H9 (cell line): Measurements from ENCODE around the gene RNF183. TPM values are rescaled to one million over a fixed set of nuclear protein-coding genes. Genes with fewer than 3 reads are reported as not detected.

Source experiments
- DNase-seq: peaks from one replicate; pipeline ENCODE4 v3.0.0-alpha.2; 2017
- H2AFZ ChIP-seq: one replicate; pipeline ENCODE4 v1.6.1; 2013; ENCODE audit warnings: mild to moderate bottlenecking, low read length, control low read depth, moderate library complexity
- H2AK5ac ChIP-seq: 2 replicates; pipeline ENCODE4 v1.6.1; 2013; ENCODE audit warnings: low read length, control low read depth, mixed read lengths; ENCODE audit not compliant: insufficient read length
- H2BK120ac ChIP-seq: one replicate; pipeline ENCODE4 v1.6.1; 2013; ENCODE audit warnings: low read depth, mild to moderate bottlenecking, low read length, control low read depth, inconsistent platforms; ENCODE audit not compliant: poor library complexity, severe bottlenecking
- H2BK12ac ChIP-seq: 2 replicates; pipeline ENCODE4 v1.6.1; 2013; ENCODE audit warnings: low read length, control low read depth, mixed read lengths, low read depth; ENCODE audit not compliant: insufficient read length
- H2BK15ac ChIP-seq: 2 replicates; pipeline ENCODE4 v1.6.1; 2013; ENCODE audit warnings: low read depth, low read length, control low read depth
- H2BK20ac ChIP-seq: one replicate; pipeline ENCODE4 v1.6.1; 2013; ENCODE audit warnings: low read depth, mild to moderate bottlenecking, low read length, control low read depth, inconsistent platforms; ENCODE audit not compliant: poor library complexity, severe bottlenecking
- H2BK5ac ChIP-seq: 2 replicates; pipeline ENCODE4 v1.6.1; 2013; ENCODE audit warnings: low read length, control low read depth, mixed read lengths; ENCODE audit not compliant: insufficient read length
- H3K14ac ChIP-seq: 2 replicates; pipeline ENCODE4 v1.6.1; 2013; ENCODE audit warnings: low read length, control low read depth; ENCODE audit not compliant: insufficient read depth
- H3K18ac ChIP-seq: 2 replicates; pipeline ENCODE4 v1.6.1; 2013; ENCODE audit warnings: low read depth, mild to moderate bottlenecking, mixed read lengths, low read length, control low read depth; ENCODE audit not compliant: insufficient read length
- H3K23ac ChIP-seq: 2 replicates; pipeline ENCODE4 v1.6.1; 2013; ENCODE audit warnings: low read length, control low read depth, mixed read lengths, low read depth; ENCODE audit not compliant: insufficient read length
- H3K23me2 ChIP-seq: 2 replicates; pipeline ENCODE4 v1.6.1; 2013; ENCODE audit warnings: low read depth, mild to moderate bottlenecking, mixed read lengths, low read length, control low read depth; ENCODE audit not compliant: insufficient read length, poor library complexity, severe bottlenecking
- H3K27ac ChIP-seq: 2 replicates; pipeline ENCODE4 v1.5.1; 2013; ENCODE audit warnings: low read length, control low read depth, mixed read lengths, low read depth; ENCODE audit not compliant: insufficient read length
- H3K27me3 ChIP-seq: 2 replicates; pipeline ENCODE4 v1.6.1; 2013; ENCODE audit warnings: low read length, control low read depth, inconsistent platforms; ENCODE audit not compliant: insufficient read depth
- H3K4ac ChIP-seq: 2 replicates; pipeline ENCODE4 v1.6.1; 2013; ENCODE audit warnings: low read depth, mild to moderate bottlenecking, control low read depth, inconsistent platforms, low read length, moderate library complexity
- H3K4me1 ChIP-seq: 2 replicates; pipeline ENCODE4 v1.6.1; 2013; ENCODE audit warnings: low read length, control low read depth, inconsistent platforms; ENCODE audit not compliant: insufficient read depth
- H3K4me2 ChIP-seq: 2 replicates; pipeline ENCODE4 v1.6.1; 2013; ENCODE audit warnings: low read length, control low read depth, mixed read lengths; ENCODE audit not compliant: insufficient read length, insufficient read depth
- H3K56ac ChIP-seq: 2 replicates; pipeline ENCODE4 v1.6.1; 2013; ENCODE audit warnings: low read depth, mild to moderate bottlenecking, mixed read lengths, low read length, control low read depth; ENCODE audit not compliant: insufficient read length
- H3K79me1 ChIP-seq: 2 replicates; pipeline ENCODE4 v1.6.1; 2013; ENCODE audit warnings: low read depth, mild to moderate bottlenecking, moderate library complexity, low read length, control low read depth, inconsistent platforms; ENCODE audit not compliant: insufficient read depth, poor library complexity, severe bottlenecking
- H3K79me2 ChIP-seq: 2 replicates; pipeline ENCODE4 v1.6.1; 2013; ENCODE audit warnings: low read length, control low read depth, inconsistent platforms; ENCODE audit not compliant: insufficient read depth
- H3K9ac ChIP-seq: 2 replicates; pipeline ENCODE4 v1.6.1; 2013; ENCODE audit warnings: low read length, control low read depth, mixed read lengths; ENCODE audit not compliant: insufficient read length; ENCODE audit errors: extremely low read depth
- H3K9me3 ChIP-seq: one replicate; pipeline ENCODE4 v1.6.1; 2013; ENCODE audit warnings: low read depth, low read length, inconsistent platforms; ENCODE audit not compliant: control insufficient read depth
- H3T11ph ChIP-seq: one replicate; pipeline ENCODE4 v1.6.1; 2013; ENCODE audit warnings: mild to moderate bottlenecking, low read length, control low read depth, inconsistent platforms
- H4K20me1 ChIP-seq: one replicate; pipeline ENCODE4 v1.6.1; 2013; ENCODE audit not compliant: control insufficient read depth, insufficient read length, insufficient read depth
- H4K5ac ChIP-seq: 2 replicates; pipeline ENCODE4 v1.6.1; 2013; ENCODE audit warnings: low read depth, mild to moderate bottlenecking, mixed read lengths, low read length, control low read depth; ENCODE audit not compliant: insufficient read length
- H4K8ac ChIP-seq: replicated peaks from 2 replicates; pipeline ENCODE4 v1.6.1; 2013; ENCODE audit warnings: low read length, control low read depth, mixed read lengths, low read depth; ENCODE audit not compliant: insufficient read length
- H4K91ac ChIP-seq: 2 replicates; pipeline ENCODE4 v1.6.1; 2013; ENCODE audit warnings: low read depth, mild to moderate bottlenecking, moderate library complexity, mixed read lengths, low read length, control low read depth; ENCODE audit not compliant: insufficient read length
- H3K27ac Mint-ChIP-seq, 3 experiments: 2 replicates in 2 of 3; 3 replicates in 1 of 3; pipeline ENCODE4 v1.8.0; 2020 to 2021; ENCODE audit warnings: mixed read lengths in 3 of 3, mild to moderate bottlenecking in 1 of 3, moderate library complexity in 1 of 3
- H3K27me3 Mint-ChIP-seq: 2 replicates; pipeline ENCODE4 v1.8.0; 2021; ENCODE audit warnings: low read depth, mild to moderate bottlenecking, moderate library complexity, mixed read lengths
- H3K36me3 Mint-ChIP-seq, 3 experiments: 2 replicates in 2 of 3; 3 replicates in 1 of 3; pipeline ENCODE4 v1.8.0; 2020 to 2021; ENCODE audit warnings: low read depth in 3 of 3, mixed read lengths in 3 of 3; ENCODE audit not compliant: insufficient read depth in 1 of 3
- H3K4me1 Mint-ChIP-seq, 2 experiments: 2 replicates each; pipeline ENCODE4 v1.8.0; 2020; ENCODE audit warnings: mixed read lengths in 2 of 2
- H3K4me3 Mint-ChIP-seq, 2 experiments: 2 replicates in 1 of 2; 3 replicates in 1 of 2; pipeline ENCODE4 v1.8.0; 2020 to 2021; ENCODE audit warnings: mild to moderate bottlenecking in 2 of 2, mixed read lengths in 2 of 2, moderate library complexity in 1 of 2
- H3K9me3 Mint-ChIP-seq, 2 experiments: 2 replicates in 1 of 2; 3 replicates in 1 of 2; pipeline ENCODE4 v1.8.0; 2020; ENCODE audit warnings: mild to moderate bottlenecking in 2 of 2, mixed read lengths in 2 of 2, moderate library complexity in 1 of 2
- WGBS: extraction: QIAGEN DNeasy Blood & Tissue Kit; methylation state at CpG from one replicate; pipeline ENCODE4 v1.1.7; 2013; ENCODE audit warnings: missing lambda C conversion rate, low lambda C conversion rate, mixed read lengths; ENCODE audit not compliant: insufficient read length; ENCODE audit errors: extremely low coverage; 5-methylcytosine and 5-hydroxymethylcytosine counted together
- total RNA-seq: library from RNA; stranded (reverse); gene quantifications from 2 replicates; pipeline ENCODE4 v1.2.1, GENCODE V29; 2021
- TF ChIP-seq, protein P1 (sequence below): fragments of 200-600 bp; sonication (generic); conservative IDR thresholded peaks from 3 replicates; pipeline ENCODE4 v1.8.0; 2021; ENCODE audit warnings: antibody characterized with exemption, mild to moderate bottlenecking

The RNF183 gene
- total RNA-seq, 1 experiment from 2014 or later: 0.33 TPM

DNA sequence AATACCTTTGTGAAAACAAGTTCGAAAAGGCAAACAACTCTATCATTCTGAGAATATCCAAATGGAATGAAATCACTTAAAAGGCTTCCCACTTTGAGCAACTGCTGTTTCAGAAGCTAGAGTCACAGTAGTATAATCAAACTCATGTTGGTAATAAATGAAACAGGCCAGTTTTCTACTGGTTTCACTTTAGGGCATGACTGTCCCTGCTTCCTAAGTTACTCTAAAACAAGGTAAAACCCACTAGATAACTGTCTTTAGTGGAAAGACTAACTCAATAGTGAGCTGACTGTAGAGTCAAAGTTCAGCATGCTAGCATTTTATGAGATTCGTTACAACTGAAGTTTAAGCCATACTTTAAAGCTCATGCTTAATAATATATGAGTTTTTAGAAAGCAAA is 33.8 kb downstream of the RNF183 start:
- no peaks in the 10 kb centered on the region for H3K27me3 ChIP-seq
- no peak overlapping the region for H3K27ac ChIP-seq
- no peak overlapping the region for H3T11ph ChIP-seq
- H3K23ac ChIP-seq: no peak overlapping the region
- no peak overlapping the region for H3K4me3 Mint-ChIP-seq
- no peak overlapping the region for H2BK120ac ChIP-seq
- no peaks in the 10 kb centered on the region for H3K23me2 ChIP-seq
- no peak for DNase-seq
- no peak overlapping the region for H2BK12ac ChIP-seq
- no peaks in the 10 kb centered on the region for H3K79me1 ChIP-seq
- H4K5ac ChIP-seq: no peak overlapping the region
- no peak overlapping the region for H4K8ac ChIP-seq
- no CpG with 5 or more reads among the region's 2 CpGs for WGBS
- TF ChIP-seq, protein P1, sequence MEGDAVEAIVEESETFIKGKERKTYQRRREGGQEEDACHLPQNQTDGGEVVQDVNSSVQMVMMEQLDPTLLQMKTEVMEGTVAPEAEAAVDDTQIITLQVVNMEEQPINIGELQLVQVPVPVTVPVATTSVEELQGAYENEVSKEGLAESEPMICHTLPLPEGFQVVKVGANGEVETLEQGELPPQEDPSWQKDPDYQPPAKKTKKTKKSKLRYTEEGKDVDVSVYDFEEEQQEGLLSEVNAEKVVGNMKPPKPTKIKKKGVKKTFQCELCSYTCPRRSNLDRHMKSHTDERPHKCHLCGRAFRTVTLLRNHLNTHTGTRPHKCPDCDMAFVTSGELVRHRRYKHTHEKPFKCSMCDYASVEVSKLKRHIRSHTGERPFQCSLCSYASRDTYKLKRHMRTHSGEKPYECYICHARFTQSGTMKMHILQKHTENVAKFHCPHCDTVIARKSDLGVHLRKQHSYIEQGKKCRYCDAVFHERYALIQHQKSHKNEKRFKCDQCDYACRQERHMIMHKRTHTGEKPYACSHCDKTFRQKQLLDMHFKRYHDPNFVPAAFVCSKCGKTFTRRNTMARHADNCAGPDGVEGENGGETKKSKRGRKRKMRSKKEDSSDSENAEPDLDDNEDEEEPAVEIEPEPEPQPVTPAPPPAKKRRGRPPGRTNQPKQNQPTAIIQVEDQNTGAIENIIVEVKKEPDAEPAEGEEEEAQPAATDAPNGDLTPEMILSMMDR: no peak
- H3K4me2 ChIP-seq: no peak overlapping the region
- H2BK5ac ChIP-seq: no peak overlapping the region
- no peak overlapping the region for H2BK15ac ChIP-seq
- H3K79me2 ChIP-seq: no peaks in the 10 kb centered on the region
- H3K36me3 Mint-ChIP-seq: peaks cover 10 to 48% (median 37%) of the 10 kb centered on the region in 3 experiments; a peak in 5 of 7 replicates
- no peak overlapping the region for H4K91ac ChIP-seq
- H2AK5ac ChIP-seq: no peak overlapping the region
- H3K56ac ChIP-seq: no peak overlapping the region
- H3K27ac Mint-ChIP-seq: no peak overlapping the region
- peaks cover 4 to 5% of the 10 kb centered on the region in 2 experiments for H3K4me1 Mint-ChIP-seq
- no peak overlapping the region for H2AFZ ChIP-seq
- H3K27me3 Mint-ChIP-seq: no peaks in the 10 kb centered on the region
- H3K4ac ChIP-seq: no peak overlapping the region
- H3K14ac ChIP-seq: no peak overlapping the region
- H3K9me3 ChIP-seq: no peaks in the 10 kb centered on the region
- H3K4me1 ChIP-seq: no peaks in the 10 kb centered on the region
- H4K20me1 ChIP-seq: no peaks in the 10 kb centered on the region
- no peak overlapping the region for H3K18ac ChIP-seq
- H3K9me3 Mint-ChIP-seq: no peaks in the 10 kb centered on the region
- no peak overlapping the region for H3K9ac ChIP-seq
- H2BK20ac ChIP-seq: no peak overlapping the region
